ENCODE measurements around the gene ZNF236.
"Not testable (repeated sequence)": the region's sequence is repeated elsewhere in the genome, so short reads cannot be mapped to it uniquely, and the experiment has no call there.

Gene ZNF236

GRCh38 chr18:76806301-76806700 lies 16.1 kb upstream of the ZNF236 start:
- no peak for DNase-seq (ENCODE audit: low spot score)
- in situ Hi-C loops (cut with MboI; ENCODE audit: low sequenced_read_pairs, unreplicated experiment): loop anchor here (10.0 kb wide), 1 partner anchor 178 kb away; no protein-coding TSS in a partner anchor
- TF ChIP-seq CTCF (IDR thresholded peaks at IDR 0.05; ENCODE audit: borderline replicate concordance, control extremely low read depth, extremely low read depth, insufficient read depth, missing control alignments): no peak

- TF ChIP-seq CTCF (IDR thresholded peaks at IDR 0.05; ENCODE audit: borderline replicate concordance, control extremely low read depth, extremely low read depth, insufficient read depth, missing control alignments): no peak
- in situ Hi-C loops (cut with MboI; ENCODE audit: low sequenced_read_pairs, unreplicated experiment): loop anchor here (10.0 kb wide), 1 partner anchor 176 kb away; no protein-coding TSS in a partner anchor
- DNase-seq (ENCODE audit: low spot score): no peak
These were observed 13.8 kb upstream of the ZNF236 start for GRCh38 chr18:76808561-76808960.

- in situ Hi-C loops (cut with MboI; ENCODE audit: low sequenced_read_pairs, unreplicated experiment); DNase-seq (ENCODE audit: low spot score): not testable (repeated sequence)
These were observed 10.8 kb upstream of the ZNF236 start for GRCh38 chr18:76811530-76811929.

- no peak for TF ChIP-seq CTCF (IDR thresholded peaks at IDR 0.05; ENCODE audit: borderline replicate concordance, control extremely low read depth, extremely low read depth, insufficient read depth, missing control alignments)
These were observed 8.1 kb upstream of the ZNF236 start for GRCh38 chr18:76814256-76814655.

GRCh38 chr18:76816127-76816526 lies 6.2 kb upstream of the ZNF236 start:
- DNase-seq (ENCODE audit: low spot score): no peak
- no peak for TF ChIP-seq CTCF (IDR thresholded peaks at IDR 0.05; ENCODE audit: borderline replicate concordance, control extremely low read depth, extremely low read depth, insufficient read depth, missing control alignments)
- in situ Hi-C loops (cut with MboI; ENCODE audit: low sequenced_read_pairs, unreplicated experiment): no loop called here

More at GRCh38 chr18:76814256-76814655, 8.1 kb upstream of the ZNF236 start:
- no peak for DNase-seq (ENCODE audit: low spot score)
- in situ Hi-C loops (cut with MboI; ENCODE audit: low sequenced_read_pairs, unreplicated experiment): no loop called here

GRCh38 chr18:76817888-76818611 lies 4.3 kb upstream of the ZNF236 start:
- in situ Hi-C loops (cut with MboI; ENCODE audit: low sequenced_read_pairs, unreplicated experiment): no loop called here
- TF ChIP-seq CTCF (IDR thresholded peaks at IDR 0.05; ENCODE audit: borderline replicate concordance, control extremely low read depth, extremely low read depth, insufficient read depth, missing control alignments): no peak
- no peak for DNase-seq (ENCODE audit: low spot score)

- in situ Hi-C loops (cut with MboI; ENCODE audit: low sequenced_read_pairs, unreplicated experiment): no loop called here
- TF ChIP-seq CTCF (IDR thresholded peaks at IDR 0.05; ENCODE audit: borderline replicate concordance, control extremely low read depth, extremely low read depth, insufficient read depth, missing control alignments): no peak
- DNase-seq (ENCODE audit: low spot score): no peak
These were observed 2.8 kb upstream of the ZNF236 start for GRCh38 chr18:76819411-76820136.

All from GM13976 (cell line).